Peyer's patch (tissue), 4 donors: ENCODE measurements around the gene GPR139. TPM values are rescaled to one million over a fixed set of nuclear protein-coding genes. Genes with fewer than 3 reads are reported as not detected.

ENCODE experiments used
- DNase-seq, 3 donors: peaks; one replicate each; pipeline ENCODE4 v3.0.0-alpha.2; 2017 to 2019
- H3K27ac ChIP-seq, 4 donors: fragments of 200-600 bp; sonication (generic); one replicate each; pipeline ENCODE4 v1.5.1; 2016 to 2019
- H3K27me3 ChIP-seq, 2 donors: fragments of 200-600 bp; sonication (generic); one replicate each; pipeline ENCODE4 v1.5.1; 2019
- H3K36me3 ChIP-seq, 3 donors: fragments of 200-600 bp; sonication (generic); one replicate each; pipeline ENCODE4 v1.5.1; 2016 to 2019
- H3K4me1 ChIP-seq, 4 donors: fragments of 200-600 bp; sonication (generic); one replicate each; pipeline ENCODE4 v1.5.1; 2016 to 2019
- H3K4me3 ChIP-seq, 4 donors: fragments of 200-600 bp; sonication (generic); 1 replicate in 3 of 4; 2 replicates in 1 of 4; pipeline ENCODE4 v1.5.1; 2016 to 2019; ENCODE audit warnings: mild to moderate bottlenecking in 1 of 4
- H3K9me3 ChIP-seq, 4 donors: fragments of 200-600 bp; sonication (generic); one replicate each; pipeline ENCODE4 v1.5.1; 2016 to 2019; ENCODE audit warnings: mild to moderate bottlenecking in 1 of 4
- POLR2A ChIP-seq, 2 donors: fragments of 450-650 bp; IDR thresholded peaks; one replicate each; pipeline ENCODE4 v1.5.1; 2017; ENCODE audit warnings: antibody characterized with exemption in 2 of 2, mild to moderate bottlenecking in 2 of 2, moderate library complexity in 2 of 2
- total RNA-seq, 4 donors: library from RNA; depleted of rRNA; stranded (reverse); fragments of >200 nt; gene quantifications; one replicate each; pipeline ENCODE4 v1.1.0, GENCODE V29; 2016
- TF ChIP-seq, protein P1 (sequence below), 6 experiments: fragments of 450-650 bp in 4 of 6; fragments of 200-600 bp in 2 of 6; sonication (generic) in 1 of 6; IDR thresholded peaks; one replicate each; pipeline ENCODE4 v1.5.1; 2017 to 2019; ENCODE audit warnings: antibody characterized with exemption in 6 of 6, mild to moderate bottlenecking in 3 of 6, moderate library complexity in 1 of 6

The GPR139 gene
- total RNA-seq, 4 donors from 2014 or later, result not detected

DNA sequence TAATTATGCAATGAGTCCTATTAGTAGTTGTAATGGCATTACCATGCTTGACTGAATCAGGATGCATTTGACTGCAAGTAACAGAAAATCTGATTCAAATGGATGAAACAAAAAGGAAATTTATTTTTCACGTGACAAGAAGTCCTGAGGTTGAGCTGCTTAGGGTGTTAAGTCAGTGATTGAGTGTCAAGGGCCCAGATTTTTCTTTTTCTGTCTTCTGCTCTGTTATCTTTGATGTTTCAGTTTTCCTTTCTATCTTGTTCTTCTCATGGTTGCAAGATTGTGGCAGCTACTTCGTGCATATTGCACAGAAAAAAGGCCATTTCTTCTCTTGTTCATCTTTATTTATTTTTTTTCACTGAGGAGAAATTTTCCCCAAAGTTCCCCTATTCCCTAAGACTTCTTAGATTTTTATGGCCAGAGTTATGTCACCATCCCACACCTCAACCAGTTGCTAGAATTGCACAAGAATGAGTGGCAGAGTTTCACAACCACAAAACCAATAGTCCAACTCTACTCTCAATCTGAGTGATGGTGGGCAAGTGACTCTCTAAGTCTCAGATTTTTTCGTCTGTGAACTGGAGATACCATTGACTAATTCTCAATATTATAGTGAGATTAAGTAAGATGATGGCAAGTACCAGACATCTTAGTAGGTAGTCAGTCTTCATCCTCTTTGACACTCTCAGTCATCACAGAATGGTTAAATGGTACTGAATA, 15.7 kb upstream of the GPR139 start:
- Histone ChIP-seq H3K27ac (no peak overlapping the region), H3K27me3 (no peaks in the 10 kb centered on the region), H3K9me3 (no peaks in the 10 kb centered on the region), H3K4me3 (no peak overlapping the region), H3K36me3 (no peaks in the 10 kb centered on the region), H3K4me1 (no peaks in the 10 kb centered on the region)
- no peak for TF ChIP-seq POLR2A (IDR thresholded peaks at IDR 0.05)
- TF ChIP-seq, protein P1, sequence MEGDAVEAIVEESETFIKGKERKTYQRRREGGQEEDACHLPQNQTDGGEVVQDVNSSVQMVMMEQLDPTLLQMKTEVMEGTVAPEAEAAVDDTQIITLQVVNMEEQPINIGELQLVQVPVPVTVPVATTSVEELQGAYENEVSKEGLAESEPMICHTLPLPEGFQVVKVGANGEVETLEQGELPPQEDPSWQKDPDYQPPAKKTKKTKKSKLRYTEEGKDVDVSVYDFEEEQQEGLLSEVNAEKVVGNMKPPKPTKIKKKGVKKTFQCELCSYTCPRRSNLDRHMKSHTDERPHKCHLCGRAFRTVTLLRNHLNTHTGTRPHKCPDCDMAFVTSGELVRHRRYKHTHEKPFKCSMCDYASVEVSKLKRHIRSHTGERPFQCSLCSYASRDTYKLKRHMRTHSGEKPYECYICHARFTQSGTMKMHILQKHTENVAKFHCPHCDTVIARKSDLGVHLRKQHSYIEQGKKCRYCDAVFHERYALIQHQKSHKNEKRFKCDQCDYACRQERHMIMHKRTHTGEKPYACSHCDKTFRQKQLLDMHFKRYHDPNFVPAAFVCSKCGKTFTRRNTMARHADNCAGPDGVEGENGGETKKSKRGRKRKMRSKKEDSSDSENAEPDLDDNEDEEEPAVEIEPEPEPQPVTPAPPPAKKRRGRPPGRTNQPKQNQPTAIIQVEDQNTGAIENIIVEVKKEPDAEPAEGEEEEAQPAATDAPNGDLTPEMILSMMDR (IDR thresholded peaks at IDR 0.05), result no peak
- DNase-seq, result no peak

DNA sequence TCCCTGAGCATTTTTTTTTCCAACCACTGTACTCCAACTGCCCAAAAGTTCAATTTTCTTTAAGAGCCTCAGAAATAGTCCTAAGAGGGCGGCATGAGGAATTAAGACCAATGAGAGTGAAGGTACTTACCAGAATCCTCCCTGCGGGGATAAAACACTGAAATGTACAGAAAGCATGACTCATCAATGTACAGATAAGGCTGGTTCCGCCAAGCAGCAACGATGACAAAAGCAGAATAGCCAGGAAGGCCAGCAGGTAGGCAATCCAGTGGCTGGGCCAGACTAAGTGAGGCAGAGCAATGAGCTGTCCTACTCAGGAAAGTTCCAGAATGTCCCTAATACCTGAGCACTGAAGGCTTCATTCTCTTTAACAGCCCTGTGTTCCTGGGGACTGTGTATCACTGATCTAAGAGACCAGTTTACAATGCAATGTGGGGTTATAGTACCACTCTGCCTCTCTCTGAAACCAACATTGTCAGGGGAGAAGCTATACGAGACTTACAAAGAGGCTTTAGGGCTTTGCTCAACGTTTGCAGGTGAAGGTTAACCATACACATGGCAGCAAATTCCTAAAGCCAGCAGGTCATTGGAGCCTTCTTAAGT, 11.0 kb upstream of the GPR139 start:
- Histone ChIP-seq H3K36me3 (no peaks in the 10 kb centered on the region), H3K9me3 (no peaks in the 10 kb centered on the region), H3K27ac (no peak overlapping the region), H3K4me1 (no peaks in the 10 kb centered on the region), H3K27me3 (no peaks in the 10 kb centered on the region), H3K4me3 (no peak overlapping the region)
- no peak for DNase-seq
- TF ChIP-seq, protein P1 (IDR thresholded peaks at IDR 0.05), result no peak
- TF ChIP-seq POLR2A (IDR thresholded peaks at IDR 0.05), result no peak

DNA sequence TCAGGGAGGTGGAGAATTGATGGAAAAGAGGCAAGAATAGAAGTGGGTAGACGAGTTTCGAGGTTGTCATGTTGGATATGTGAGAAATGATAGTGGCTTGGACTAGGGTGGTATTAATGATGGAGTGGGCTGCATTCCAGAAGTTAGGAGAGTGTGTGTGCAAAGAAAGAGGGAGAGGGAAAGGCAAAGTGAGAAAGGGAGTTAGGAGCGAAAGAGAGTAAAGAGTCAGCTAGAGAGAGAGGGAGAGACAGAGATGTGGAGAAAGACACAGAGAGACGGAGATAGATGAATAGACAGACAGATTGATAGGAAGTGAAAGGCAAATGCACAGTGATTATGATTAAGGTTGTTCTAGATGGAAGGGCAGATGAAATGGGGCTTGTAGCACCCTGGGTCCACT, 5.4 kb upstream of the GPR139 start:
- Histone ChIP-seq H3K4me1 (no peaks in the 10 kb centered on the region), H3K4me3 (no peak overlapping the region), H3K27me3 (no peaks in the 10 kb centered on the region), H3K36me3 (no peaks in the 10 kb centered on the region), H3K9me3 (no peaks in the 10 kb centered on the region), H3K27ac (no peak overlapping the region)
- TF ChIP-seq, protein P1 (IDR thresholded peaks at IDR 0.05), result no peak
- TF ChIP-seq POLR2A (IDR thresholded peaks at IDR 0.05), result no peak
- no peak for DNase-seq

DNA sequence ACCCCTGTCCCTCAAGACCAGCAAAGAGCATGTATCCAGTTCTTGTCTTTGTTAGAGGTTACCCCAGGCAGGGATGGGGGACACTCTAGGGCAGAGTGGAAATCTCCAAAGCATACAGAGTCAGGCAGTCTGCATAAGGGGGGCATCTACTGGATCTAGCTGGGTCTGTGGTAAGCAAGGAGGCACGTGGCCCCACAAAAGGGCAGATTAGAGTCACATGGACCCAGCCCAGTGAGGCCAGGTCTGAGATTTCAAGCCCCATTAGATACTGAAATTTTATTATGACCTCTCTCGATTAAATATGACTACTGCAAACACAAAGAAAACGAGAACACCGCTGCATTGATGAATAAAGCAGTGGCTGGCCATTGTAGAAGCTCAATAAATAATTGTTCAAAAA, 1.6 kb upstream of the GPR139 start:
- no peaks in the 10 kb centered on the region for H3K4me1 ChIP-seq
- no peak for TF ChIP-seq POLR2A (IDR thresholded peaks at IDR 0.05)
- TF ChIP-seq, protein P1 (IDR thresholded peaks at IDR 0.05), result no peak
- H3K27me3 ChIP-seq, result peaks cover 0 to 5% of the 10 kb centered on the region in 2 donors
- H3K27ac ChIP-seq, result no peak overlapping the region
- no peaks in the 10 kb centered on the region for H3K9me3 ChIP-seq
- DNase-seq, result no peak
- no peaks in the 10 kb centered on the region for H3K36me3 ChIP-seq
- no peak overlapping the region for H3K4me3 ChIP-seq

DNA sequence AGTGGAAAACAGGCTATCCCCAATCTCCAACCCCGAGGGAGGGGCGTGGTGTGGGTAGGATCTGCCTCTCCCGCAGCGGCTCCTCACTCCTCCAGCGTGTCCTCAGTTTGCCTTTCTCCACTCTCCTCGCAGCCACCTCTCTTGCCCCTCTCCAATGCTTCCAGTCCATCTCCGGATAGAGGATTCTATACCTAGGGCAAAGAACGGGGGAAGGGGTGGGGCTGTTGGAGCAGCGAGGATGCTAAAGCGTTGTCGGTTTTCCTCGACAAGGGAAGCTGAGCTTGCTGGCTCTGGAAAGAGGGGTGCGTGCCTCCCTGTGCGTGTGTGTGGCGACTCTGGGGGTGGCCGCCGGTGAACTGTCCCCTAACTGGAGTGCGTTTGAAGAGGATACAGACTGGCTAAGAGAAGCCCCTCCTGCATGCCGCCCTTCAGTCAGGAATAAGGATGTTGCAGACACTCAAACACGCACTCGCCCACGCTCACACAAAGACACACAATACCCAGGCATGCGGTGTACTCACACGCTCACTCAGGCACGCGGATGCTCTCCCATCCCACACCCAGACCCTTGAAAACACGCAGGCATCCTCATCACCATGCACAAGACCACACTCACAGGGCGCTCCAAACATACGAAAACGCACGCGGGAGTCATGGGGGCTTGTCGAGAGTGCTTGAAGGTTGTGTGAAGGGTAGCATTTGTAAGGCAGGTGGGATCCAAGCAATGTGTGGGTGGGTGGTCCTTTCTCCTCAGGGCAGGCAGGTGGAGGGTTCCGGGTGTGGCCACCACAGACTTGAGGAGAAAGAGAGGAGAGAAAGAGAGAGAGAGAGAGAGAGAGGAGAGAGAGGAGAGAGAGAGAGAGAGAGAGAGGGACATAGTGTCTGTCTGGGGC, 655 bp upstream of the GPR139 start:
- no peaks in the 10 kb centered on the region for H3K9me3 ChIP-seq
- H3K27ac ChIP-seq, result no peak overlapping the region
- DNase-seq, result no peak
- TF ChIP-seq, protein P1 (IDR thresholded peaks at IDR 0.05), result no peak
- no peak for TF ChIP-seq POLR2A (IDR thresholded peaks at IDR 0.05)
- H3K4me1 ChIP-seq, result no peaks in the 10 kb centered on the region
- peaks cover 0 to 5% of the 10 kb centered on the region in 2 donors for H3K27me3 ChIP-seq
- H3K36me3 ChIP-seq, result no peaks in the 10 kb centered on the region
- H3K4me3 ChIP-seq, result no peak overlapping the region
